Heart left ventricle (tissue), 16 donors: ENCODE data around the gene KDM7A. TPM values are rescaled to one million over a fixed set of nuclear protein-coding genes. Genes with fewer than 3 reads are reported as not detected.
"Not testable (repeated sequence)": the region's sequence is repeated elsewhere in the genome, so short reads cannot be mapped to it uniquely, and the experiment has no call there.

ENCODE experiments used
- ATAC-seq, 4 donors: fragments of 200-7000 bp; cut with Tn5 transposase; one replicate each; pipeline ENCODE4 v1.9.1; 2020 to 2022; ENCODE audit warnings: moderate library complexity in 4 of 4, mild to moderate bottlenecking in 3 of 4, moderate number of reproducible peaks in 1 of 4
- DNase-seq, 5 donors: peaks; one replicate each; pipeline ENCODE4 v3.0.0-alpha.2; 2020
- H3K27ac ChIP-seq, 12 donors: fragments of 200-600 bp; sonication (generic) in 4 of 12; one replicate each; pipeline versions ENCODE4 v1.5.0 to v1.8.0; 2016 to 2022; ENCODE audit warnings: mild to moderate bottlenecking in 2 of 12
- H3K27me3 ChIP-seq, 9 donors: fragments of 200-600 bp; sonication (generic) in 2 of 9; one replicate each; pipeline versions ENCODE4 v1.5.1 to v1.8.0; 2016 to 2022; ENCODE audit warnings: mild to moderate bottlenecking in 3 of 9
- H3K36me3 ChIP-seq, 9 donors: fragments of 200-600 bp; sonication (generic) in 2 of 9; one replicate each; pipeline versions ENCODE4 v1.5.0 to v1.8.0; 2018 to 2022; ENCODE audit warnings: mild to moderate bottlenecking in 2 of 9
- H3K4me1 ChIP-seq, 12 donors: fragments of 200-600 bp; sonication (generic) in 4 of 12; one replicate each; pipeline versions ENCODE4 v1.5.0 to v1.8.0; 2016 to 2022; ENCODE audit warnings: mild to moderate bottlenecking in 3 of 12
- H3K4me3 ChIP-seq, 12 donors: fragments of 200-600 bp; sonication (generic) in 4 of 12; one replicate each; pipeline versions ENCODE4 v1.5.0 to v1.8.0; 2017 to 2022; ENCODE audit warnings: mild to moderate bottlenecking in 9 of 12, moderate library complexity in 4 of 12
- H3K9me3 ChIP-seq, 12 donors: fragments of 200-600 bp; sonication (generic) in 4 of 12; one replicate each; pipeline versions ENCODE4 v1.5.0 to v1.8.0; 2016 to 2022; ENCODE audit warnings: mild to moderate bottlenecking in 1 of 12
- CTCF ChIP-seq, 12 donors: fragments of 200-600 bp; sonication (generic) in 4 of 12; IDR thresholded peaks; one replicate each; pipeline versions ENCODE4 v1.5.0 to v1.8.0; 2018 to 2022; ENCODE audit warnings: antibody characterized with exemption in 12 of 12, mild to moderate bottlenecking in 5 of 12
- POLR2A ChIP-seq, 2 donors: fragments of 450-650 bp; IDR thresholded peaks; one replicate each; pipeline ENCODE4 v1.6.1; 2017; ENCODE audit warnings: antibody characterized with exemption in 2 of 2, mild to moderate bottlenecking in 2 of 2, moderate library complexity in 2 of 2
- WGBS, 4 donors: extraction: QIAGEN DNeasy Blood & Tissue Kit in 2 of 4; methylation state at CpG; one replicate each; pipeline versions ENCODE4 v1.1.5 to v1.1.7; 2013 to 2018; 5-methylcytosine and 5-hydroxymethylcytosine counted together
- intact Hi-C, 10 donors: fragments of 100-400 bp; cut with DNase I; formaldehyde crosslinking; loops; one replicate each; pipeline versions ENCODE4 v1.11.1 to v1.14.2; 2022
- polyA plus RNA-seq, 2 donors: library from polyadenylated mRNA; stranded (reverse); fragments of 200-250 nt; gene quantifications; one replicate each; pipeline ENCODE4 v1.2.3, GENCODE V29; 2013
- total RNA-seq, 9 donors: library from RNA; depleted of rRNA in 2 of 9; stranded (reverse); fragments of >200 nt in 2 of 9; fragmentation: NEBNext Ultra II Directional in 3 of 9; extraction: Animal tissue kit (Norgen Biotek cat#: 25700) in 3 of 9; gene quantifications; one replicate each; pipeline versions ENCODE4 v1.1.0 to v1.2.4, GENCODE V29; 2016 to 2023
- donor health status: ischemic (EF 13 %, LVEDD 7.1; RV severe dilation, severe dysfunction).
- donor health status: healthy with polysubstance abuse.
- donor health status: DM: no; HTN: yes; CAD: no.
- donor health status: DM: no; HTN: no; CAD: no.
- donor health status: ischemic (EF 25% LVEDD 6.9; RV normal size, moderate dysfunction).
- donor health status: ischemic (EF 25% LVEDD 5.7; RV mildly dilated, moderate dysfunction).
- donor health status: healthy.
- donor health status: DM: yes; HTN: yes; CAD: no.
- donor health status: ischemic (EF 35%, LVEDD 5.7; RV mildly dilated, moderate dysfunction).
- donor health status: nonischemic (EF 11% LVEDD 7.7; RV severe dilation, severe dysfunction).
- donor health status: DM: yes; HTN: yes; CAD: no.
- donor health status: PGD.
- donor health status: ischemic (EF 29% LVEDD 5.4; RV normal size, mild dysfunction).
- donor health status: nonischemic (EF 23%, LVEDD 6.1; RV moderate dilation, normal function).

Gene KDM7A
- total and polyA plus RNA-seq, 11 donors = 3.0 to 18.7 (median 9.1) TPM

GRCh38 chr7:140170375-140170774 is 6.4 kb downstream of the KDM7A start:
- intact Hi-C loops = loop anchor here in 5 of 10 donors (5.0 to 10.0 kb wide), 4 partner anchors 106 to 157 kb away; partner anchors contain the start of gene PARP12 (in 1 of the 5)
- 50 to 56% (median 53%) methylated on average over 4 of the region's 4 CpGs for WGBS, 4 donors

GRCh38 chr7:140168816-140169215 is 8.0 kb downstream of the KDM7A start:
- intact Hi-C loops = no loop called here
- no peak for ATAC-seq

More at GRCh38 chr7:140170375-140170774, 6.4 kb downstream of the KDM7A start:
- Histone ChIP-seq H3K36me3 (no peaks in the 10 kb centered on the region), H3K4me1 (peaks cover 0 to 73% (median 25%) of the 10 kb centered on the region in 12 donors), H3K9me3 (no peaks in the 10 kb centered on the region), H3K4me3 (no peak overlapping the region), H3K27me3 (no peaks in the 10 kb centered on the region), H3K27ac (no peak overlapping the region)
- DNase-seq (no peak), ATAC-seq (no peak)
- no peak for TF ChIP-seq POLR2A (IDR thresholded peaks at IDR 0.05)
- TF ChIP-seq CTCF (IDR thresholded peaks at IDR 0.05) = no peak

GRCh38 chr7:140165422-140165821 is 11.4 kb downstream of the KDM7A start:
- Histone ChIP-seq H3K27ac (no peak overlapping the region), H3K4me1 (peaks cover 0 to 81% (median 27%) of the 10 kb centered on the region in 12 donors)
- no peak for ATAC-seq

More at GRCh38 chr7:140168816-140169215, 8.0 kb downstream of the KDM7A start:
- H3K27ac ChIP-seq = no peak overlapping the region
- H3K4me3 ChIP-seq = no peak overlapping the region
- 65 to 77% (median 68%) methylated on average over 2 of the region's 2 CpGs for WGBS, 4 donors
- TF ChIP-seq CTCF (IDR thresholded peaks at IDR 0.05) (no peak), POLR2A (IDR thresholded peaks at IDR 0.05) (no peak)
- no peaks in the 10 kb centered on the region for H3K9me3 ChIP-seq
- no peaks in the 10 kb centered on the region for H3K36me3 ChIP-seq
- peaks cover 0 to 69% (median 23%) of the 10 kb centered on the region in 12 donors for H3K4me1 ChIP-seq
- no peaks in the 10 kb centered on the region for H3K27me3 ChIP-seq
- no peak for DNase-seq

GRCh38 chr7:140162081-140162480 is 14.7 kb downstream of the KDM7A start:
- 89 to 94% (median 90%) methylated on average over 11 of the region's 11 CpGs for WGBS, 4 donors
- not testable (repeated sequence) for DNase-seq
- peaks cover 0 to 72% (median 28%) of the 10 kb centered on the region in 12 donors for H3K4me1 ChIP-seq

More at GRCh38 chr7:140165422-140165821, 11.4 kb downstream of the KDM7A start:
- H3K36me3 ChIP-seq = no peaks in the 10 kb centered on the region
- 67 to 81% (median 76%) methylated on average over 3 of the region's 3 CpGs for WGBS, 4 donors
- no peak overlapping the region for H3K4me3 ChIP-seq
- no peak for TF ChIP-seq POLR2A (IDR thresholded peaks at IDR 0.05)
- TF ChIP-seq CTCF (IDR thresholded peaks at IDR 0.05) = no peak
- intact Hi-C loops = no loop called here
- no peak for DNase-seq
- H3K27me3 ChIP-seq = no peaks in the 10 kb centered on the region
- no peaks in the 10 kb centered on the region for H3K9me3 ChIP-seq

GRCh38 chr7:140161047-140161446 is 15.7 kb downstream of the KDM7A start:
- TF ChIP-seq POLR2A (IDR thresholded peaks at IDR 0.05) = no peak
- no peak for TF ChIP-seq CTCF (IDR thresholded peaks at IDR 0.05)
- peaks cover 0 to 74% (median 32%) of the 10 kb centered on the region in 12 donors for H3K4me1 ChIP-seq
- intact Hi-C loops = no loop called here

More at GRCh38 chr7:140162081-140162480, 14.7 kb downstream of the KDM7A start:
- H3K4me3 ChIP-seq, ATAC-seq, H3K27ac ChIP-seq, H3K9me3 ChIP-seq, H3K27me3 ChIP-seq, intact Hi-C loops: not testable (repeated sequence)
- H3K36me3 ChIP-seq = peaks cover 0 to 22% (median 0%) of the 10 kb centered on the region in 9 donors

More at GRCh38 chr7:140161047-140161446, 15.7 kb downstream of the KDM7A start:
- no peak overlapping the region for H3K27ac ChIP-seq
- H3K9me3 ChIP-seq = no peaks in the 10 kb centered on the region
- no peaks in the 10 kb centered on the region for H3K27me3 ChIP-seq
- ATAC-seq (no peak), DNase-seq (no peak)
- H3K4me3 ChIP-seq = no peak overlapping the region
- H3K36me3 ChIP-seq = peaks cover 0 to 28% (median 0%) of the 10 kb centered on the region in 9 donors
- 90 to 97% (median 94%) methylated on average over 1 of the region's 1 CpG for WGBS, 4 donors
